Progenitor cell of endocrine pancreas (in vitro differentiated cells): ENCODE measurements around the gene RAD51D. TPM values are rescaled to one million over a fixed set of nuclear protein-coding genes. Genes with fewer than 3 reads are reported as not detected.

Experiments
- DNase-seq: peaks from one replicate; pipeline ENCODE4 v3.0.0; 2021; ENCODE audit warnings: low spot score; ENCODE audit not compliant: unreplicated experiment
- H3K27ac Mint-ChIP-seq: 2 replicates; pipeline ENCODE4 v1.8.0; 2021; ENCODE audit warnings: mild to moderate bottlenecking, moderate library complexity, mixed read lengths
- H3K27me3 Mint-ChIP-seq: 2 replicates; pipeline ENCODE4 v1.8.0; 2021; ENCODE audit warnings: mixed read lengths
- H3K36me3 Mint-ChIP-seq: 2 replicates; pipeline ENCODE4 v1.8.0; 2022; ENCODE audit warnings: mixed read lengths; ENCODE audit not compliant: insufficient read depth
- H3K4me1 Mint-ChIP-seq: 2 replicates; pipeline ENCODE4 v1.8.0; 2021; ENCODE audit warnings: low read depth, mixed read lengths
- H3K4me3 Mint-ChIP-seq: 2 replicates; pipeline ENCODE4 v1.8.0; 2021; ENCODE audit warnings: low read depth, mild to moderate bottlenecking, moderate library complexity, mixed read lengths
- H3K9me3 Mint-ChIP-seq: 2 replicates; pipeline ENCODE4 v1.8.0; 2021; ENCODE audit warnings: low read depth, mixed read lengths
- total RNA-seq: library from RNA; stranded (reverse); gene quantifications from 2 replicates; pipeline ENCODE4 v1.2.1, GENCODE V29; 2021
- TF ChIP-seq, protein P1 (sequence below): fragments of 200-600 bp; sonication (generic); IDR thresholded peaks from one replicate; pipeline ENCODE4 v1.5.0; 2021; ENCODE audit warnings: antibody characterized with exemption, mild to moderate bottlenecking; ENCODE audit not compliant: unreplicated experiment

RAD51D gene
- total RNA-seq, 1 donor from 2014 or later: 16.0 TPM

DNA sequence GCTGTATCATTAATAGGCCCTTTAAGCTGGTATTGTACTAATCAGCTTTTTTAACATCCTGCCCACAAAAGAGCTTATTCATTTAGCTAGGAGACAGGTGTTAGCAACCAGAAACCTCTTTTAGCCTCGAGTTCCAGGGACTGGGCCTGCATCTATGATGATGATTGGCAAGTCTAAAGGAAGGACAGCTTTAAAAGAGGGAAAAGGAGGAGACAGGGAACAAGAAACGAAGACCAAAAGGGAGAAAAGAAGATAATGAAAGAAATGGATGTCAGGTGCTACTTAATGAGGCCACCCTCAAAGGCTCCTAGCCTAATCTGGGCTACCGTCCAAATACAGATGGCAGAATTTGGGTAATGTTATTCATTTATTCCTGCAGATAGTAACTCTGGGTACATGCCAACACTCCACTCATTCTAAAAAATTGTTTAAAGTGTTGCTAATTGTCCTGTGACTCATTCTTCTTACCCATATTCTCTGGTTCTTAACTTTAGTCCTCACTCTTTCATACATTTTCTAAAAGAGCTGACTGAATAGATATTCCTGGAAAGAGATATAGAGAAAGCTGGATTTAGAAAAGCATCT is 37.5 kb downstream of the RAD51D start:
- H3K27me3 Mint-ChIP-seq: no peaks in the 10 kb centered on the region
- H3K4me1 Mint-ChIP-seq: peaks cover 48% of the 10 kb centered on the region
- TF ChIP-seq, protein P1, sequence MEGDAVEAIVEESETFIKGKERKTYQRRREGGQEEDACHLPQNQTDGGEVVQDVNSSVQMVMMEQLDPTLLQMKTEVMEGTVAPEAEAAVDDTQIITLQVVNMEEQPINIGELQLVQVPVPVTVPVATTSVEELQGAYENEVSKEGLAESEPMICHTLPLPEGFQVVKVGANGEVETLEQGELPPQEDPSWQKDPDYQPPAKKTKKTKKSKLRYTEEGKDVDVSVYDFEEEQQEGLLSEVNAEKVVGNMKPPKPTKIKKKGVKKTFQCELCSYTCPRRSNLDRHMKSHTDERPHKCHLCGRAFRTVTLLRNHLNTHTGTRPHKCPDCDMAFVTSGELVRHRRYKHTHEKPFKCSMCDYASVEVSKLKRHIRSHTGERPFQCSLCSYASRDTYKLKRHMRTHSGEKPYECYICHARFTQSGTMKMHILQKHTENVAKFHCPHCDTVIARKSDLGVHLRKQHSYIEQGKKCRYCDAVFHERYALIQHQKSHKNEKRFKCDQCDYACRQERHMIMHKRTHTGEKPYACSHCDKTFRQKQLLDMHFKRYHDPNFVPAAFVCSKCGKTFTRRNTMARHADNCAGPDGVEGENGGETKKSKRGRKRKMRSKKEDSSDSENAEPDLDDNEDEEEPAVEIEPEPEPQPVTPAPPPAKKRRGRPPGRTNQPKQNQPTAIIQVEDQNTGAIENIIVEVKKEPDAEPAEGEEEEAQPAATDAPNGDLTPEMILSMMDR: no peak
- no peak for DNase-seq
- peak overlapping the region; percentile 46 for H3K27ac Mint-ChIP-seq
- H3K36me3 Mint-ChIP-seq: no peaks in the 10 kb centered on the region
- no peaks in the 10 kb centered on the region for H3K9me3 Mint-ChIP-seq
- no peak overlapping the region for H3K4me3 Mint-ChIP-seq

DNA sequence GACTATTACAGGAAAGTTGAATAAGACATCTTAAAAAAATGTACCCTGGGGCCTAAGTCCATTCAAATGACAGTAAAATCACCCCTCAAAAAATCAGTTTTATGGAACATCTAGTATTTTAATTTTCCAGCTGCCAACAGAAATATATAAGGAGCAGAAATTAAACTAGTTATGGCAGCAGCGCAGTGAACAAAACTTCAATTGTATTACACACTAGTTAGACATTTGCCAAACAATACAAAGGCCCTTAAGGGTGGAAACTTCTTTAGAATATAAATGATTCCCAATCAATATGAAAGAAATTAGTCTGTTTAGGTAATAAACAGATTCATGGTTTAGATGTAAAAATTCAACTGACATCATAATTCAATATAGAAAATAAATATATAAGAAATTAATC is 38.0 kb downstream of the RAD51D start:
- Mint-ChIP-seq H3K36me3 (no peaks in the 10 kb centered on the region), H3K9me3 (no peaks in the 10 kb centered on the region), H3K4me1 (peaks cover 44% of the 10 kb centered on the region), H3K27ac (no peak overlapping the region), H3K27me3 (no peaks in the 10 kb centered on the region), H3K4me3 (no peak overlapping the region)
- no peak for DNase-seq
- TF ChIP-seq, protein P1: no peak

DNA sequence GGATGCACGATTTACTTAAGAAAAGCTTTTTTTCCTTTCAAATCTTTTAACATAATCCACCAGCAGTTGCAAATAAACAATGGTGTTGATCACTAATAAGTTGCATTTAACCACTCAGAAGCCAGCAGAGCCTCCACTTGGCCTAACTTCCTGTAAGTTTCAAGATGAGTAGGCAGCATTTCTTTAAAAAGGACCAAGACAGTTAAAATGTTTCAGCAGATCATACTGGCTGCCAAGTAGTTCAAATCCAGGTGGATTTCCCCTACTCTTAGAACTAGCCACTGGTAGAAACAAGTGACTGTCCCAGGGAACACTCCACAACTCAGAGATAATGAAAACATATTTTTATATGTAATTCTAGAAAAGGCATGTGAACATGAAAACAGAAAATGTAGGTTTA is 39.1 kb downstream of the RAD51D start:
- DNase-seq: no peak
- H3K27ac Mint-ChIP-seq: no peak overlapping the region

DNA sequence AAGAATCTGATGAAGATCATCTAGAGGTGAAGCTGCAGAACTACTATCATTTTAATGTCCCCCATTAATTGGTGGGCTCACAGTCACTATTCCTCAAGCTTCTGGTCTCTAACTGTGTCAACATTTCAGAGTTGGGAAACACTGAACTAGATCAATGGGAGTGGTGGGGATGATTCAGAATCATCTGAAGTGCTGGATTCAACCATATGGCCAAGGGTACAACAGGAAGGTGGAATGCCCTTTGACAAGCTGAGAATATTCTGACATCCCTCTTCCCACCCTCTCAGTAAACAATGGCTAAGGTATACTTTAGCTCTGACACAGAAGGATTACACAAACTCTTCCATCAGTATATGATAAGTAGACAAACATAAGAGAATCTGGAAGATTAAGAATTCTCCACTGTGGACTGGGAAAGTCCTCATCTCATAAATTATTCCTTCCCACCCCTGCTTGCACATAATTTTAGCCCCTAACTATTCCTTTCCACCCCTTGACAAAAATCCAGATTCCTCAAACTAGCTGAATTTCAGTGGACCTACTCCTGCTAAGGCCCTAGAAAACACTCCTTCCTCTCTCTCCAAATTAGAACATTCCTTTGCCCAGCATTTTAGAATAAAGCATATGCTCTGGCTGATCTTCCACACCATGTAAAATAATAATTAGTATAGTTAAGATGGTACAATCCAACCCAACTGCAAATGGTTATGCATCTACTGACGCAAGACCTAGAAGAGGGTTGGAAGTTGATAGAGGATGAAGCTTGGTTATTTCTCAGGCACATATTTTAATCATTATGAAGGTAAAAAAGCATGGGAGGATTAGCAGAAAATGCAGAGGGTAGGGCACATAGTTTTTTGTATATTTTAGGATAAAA is 39.9 kb downstream of the RAD51D start:
- H3K9me3 Mint-ChIP-seq: no peaks in the 10 kb centered on the region
- no peaks in the 10 kb centered on the region for H3K36me3 Mint-ChIP-seq
- H3K4me1 Mint-ChIP-seq: peaks cover 37% of the 10 kb centered on the region
- H3K4me3 Mint-ChIP-seq: no peak overlapping the region
- TF ChIP-seq, protein P1: no peak
- no peak for DNase-seq
- H3K27me3 Mint-ChIP-seq: no peaks in the 10 kb centered on the region
- no peak overlapping the region for H3K27ac Mint-ChIP-seq

More for the DNA sequence above, 39.1 kb downstream of the RAD51D start:
- Mint-ChIP-seq H3K36me3 (no peaks in the 10 kb centered on the region), H3K27me3 (no peaks in the 10 kb centered on the region), H3K4me3 (no peak overlapping the region), H3K4me1 (peaks cover 37% of the 10 kb centered on the region), H3K9me3 (no peaks in the 10 kb centered on the region)
- TF ChIP-seq, protein P1: no peak

DNA sequence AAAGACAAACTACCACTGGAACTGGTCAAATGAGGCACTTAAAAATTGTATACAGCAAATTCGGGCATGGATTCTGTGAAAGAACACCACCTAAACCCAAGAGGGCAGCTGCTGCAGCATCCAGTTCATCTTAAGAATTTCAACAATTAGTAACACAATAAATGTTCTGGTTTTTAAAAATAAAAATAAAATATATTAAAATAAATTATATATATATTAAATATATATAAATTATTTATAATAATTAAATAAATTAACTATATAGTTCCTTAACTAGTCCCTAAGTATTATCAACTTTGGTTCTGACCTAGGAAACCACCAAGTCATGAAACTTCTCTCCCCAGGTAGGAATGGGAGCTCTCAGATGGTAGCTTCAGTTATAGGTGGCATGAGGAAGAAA is 42.8 kb downstream of the RAD51D start:
- H3K36me3 Mint-ChIP-seq: no peaks in the 10 kb centered on the region

More for the DNA sequence above, 42.8 kb downstream of the RAD51D start:
- peaks cover 51% of the 10 kb centered on the region for H3K4me1 Mint-ChIP-seq
- H3K27ac Mint-ChIP-seq: no peak overlapping the region
- H3K9me3 Mint-ChIP-seq: no peaks in the 10 kb centered on the region
- TF ChIP-seq, protein P1: no peak
- no peaks in the 10 kb centered on the region for H3K27me3 Mint-ChIP-seq
- DNase-seq: no peak
- H3K4me3 Mint-ChIP-seq: no peak overlapping the region
